Measurements from ENCODE around the gene PRXL2A. TPM values are rescaled to one million over a fixed set of nuclear protein-coding genes. Genes with fewer than 3 reads are reported as not detected.

PRXL2A gene
- total RNA-seq, 1 experiment from 2014 or later: 47.1 TPM

- no peak for DNase-seq
- Histone ChIP-seq H3T11ph (ENCODE audit: low read length) (no peak overlapping the region), H4K20me1 (ENCODE audit: control insufficient read depth, insufficient read depth, insufficient read length) (no peaks in the 10 kb centered on the region), H2BK5ac (ENCODE audit: insufficient read length, low read length) (no peak overlapping the region), H2BK20ac (ENCODE audit: low read depth, low read length, poor library complexity, severe bottlenecking) (no peak overlapping the region), H3K23ac (ENCODE audit: insufficient read length, low read depth, low read length) (no peak overlapping the region), H2BK12ac (ENCODE audit: insufficient read length, low read depth, low read length) (no peak overlapping the region), H3K79me2 (ENCODE audit: insufficient read depth, low read length) (peaks cover 4% of the 10 kb centered on the region; the same call in 1 of the 2 replicates), H3K18ac (ENCODE audit: insufficient read length, low read depth, low read length) (no peak overlapping the region), H3K4me2 (ENCODE audit: insufficient read depth, insufficient read length, low read length) (no peak overlapping the region), H4K5ac (ENCODE audit: insufficient read length, low read depth, low read length) (no peak overlapping the region), H4K91ac (ENCODE audit: insufficient read length, low read depth, low read length) (no peak overlapping the region), H3K56ac (ENCODE audit: insufficient read length, low read depth, low read length) (no peak overlapping the region), H3K23me2 (ENCODE audit: insufficient read length, low read depth, low read length, poor library complexity, severe bottlenecking) (peaks cover 8% of the 10 kb centered on the region), H3K4ac (ENCODE audit: low read depth, low read length) (no peak overlapping the region), H3K14ac (ENCODE audit: insufficient read depth, low read length) (no peak overlapping the region), H2AK5ac (ENCODE audit: insufficient read length, low read length) (no peak overlapping the region), H3K79me1 (ENCODE audit: insufficient read depth, low read depth, low read length, poor library complexity, severe bottlenecking) (no peaks in the 10 kb centered on the region), H3K9me3 (ENCODE audit: control insufficient read depth, low read depth, low read length) (no peaks in the 10 kb centered on the region), H3K9ac (ENCODE audit: extremely low read depth, insufficient read length, low read length) (no peak overlapping the region), H2AFZ (ENCODE audit: low read length) (no peak overlapping the region), H3K27me3 (ENCODE audit: insufficient read depth, low read length) (no peaks in the 10 kb centered on the region; the same call in 1 of the 2 replicates), H3K4me1 (ENCODE audit: insufficient read depth, low read length) (no peaks in the 10 kb centered on the region; the same call in 1 of the 2 replicates), H4K8ac (replicated peaks; ENCODE audit: insufficient read length, low read depth, low read length) (no peak overlapping the region), H3K27ac (ENCODE audit: insufficient read length, low read depth, low read length) (no peak overlapping the region), H2BK15ac (ENCODE audit: low read depth, low read length) (no peak overlapping the region), H2BK120ac (ENCODE audit: low read depth, low read length, poor library complexity, severe bottlenecking) (no peak overlapping the region)
- no peak for TF ChIP-seq CTCF (conservative IDR thresholded peaks at IDR 0.05)
- no CpG with 5 or more reads among the region's 5 CpGs for WGBS (ENCODE audit: extremely low coverage, insufficient read length, low lambda C conversion rate)
- Mint-ChIP-seq H3K4me3 (no peak overlapping the region), H3K4me1 (peaks cover 59 to 68% of the 10 kb centered on the region in 2 experiments), H3K27ac (peak overlapping the region in 1 of 3 experiments; percentile 20; a peak in 1 of 7 replicates), H3K9me3 (no peaks in the 10 kb centered on the region), H3K36me3 (ENCODE audit: insufficient read depth in 1 of 3, low read depth in 3 of 3) (peaks cover 2 to 15% (median 3%) of the 10 kb centered on the region in 3 experiments; a peak in 5 of 7 replicates), H3K27me3 (ENCODE audit: low read depth) (peaks cover 31% of the 10 kb centered on the region)
Observed at GRCh38 chr10:80412486-80412885, 4.1 kb downstream of the PRXL2A start.
